HG02798 (cell line): ENCODE measurements around the gene SMIM7.
"Not testable (repeated sequence)": the region's sequence is repeated elsewhere in the genome, so short reads cannot be mapped to it uniquely, and the experiment has no call there.

ENCODE experiments used
- ATAC-seq: cut with Tn5 transposase; IDR thresholded peaks from one replicate; pipeline ENCODE4 v1.9.1; 2021; ENCODE audit warnings: mild to moderate bottlenecking; ENCODE audit not compliant: unreplicated experiment, poor library complexity

SMIM7 gene

DNA sequence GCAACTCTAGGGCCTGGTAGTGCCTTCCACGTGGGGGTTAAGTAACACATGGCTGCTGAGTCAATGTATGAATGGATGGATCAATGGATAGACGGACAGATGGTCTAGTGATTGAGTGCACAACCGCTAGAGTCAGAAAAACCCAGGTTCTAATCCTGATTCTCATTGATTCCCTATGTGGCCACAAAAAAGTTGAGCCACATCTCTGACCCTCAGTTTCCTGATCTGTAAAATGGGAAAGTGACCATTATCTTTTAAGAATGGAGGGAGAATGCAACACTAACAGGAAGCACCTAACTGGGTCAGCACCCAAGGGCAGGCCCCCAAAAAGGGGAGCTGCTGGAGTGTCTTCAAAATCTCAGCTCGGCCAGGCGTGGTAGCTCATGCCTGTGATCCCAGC, 2.6 kb downstream of the SMIM7 start:
- no peak for ATAC-seq

DNA sequence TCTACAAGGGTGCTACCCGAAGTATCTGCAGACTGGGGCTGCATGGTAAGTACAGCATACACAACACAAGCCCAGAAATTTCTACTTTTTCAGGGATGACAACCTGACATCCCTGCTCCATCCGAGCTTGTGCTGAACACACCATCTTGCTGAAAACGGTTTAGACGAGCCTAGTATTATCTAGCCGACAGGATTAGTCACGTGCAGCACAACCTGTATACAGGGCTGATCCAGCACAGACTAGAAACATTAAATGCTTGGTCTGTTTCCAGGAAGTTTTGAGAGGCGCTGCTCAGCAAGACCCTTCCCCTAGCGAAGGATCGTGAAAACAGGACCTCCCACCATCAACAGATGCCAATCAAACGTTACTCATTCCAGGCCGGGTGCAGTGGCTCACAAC, 4.2 kb downstream of the SMIM7 start:
- no peak for ATAC-seq

DNA sequence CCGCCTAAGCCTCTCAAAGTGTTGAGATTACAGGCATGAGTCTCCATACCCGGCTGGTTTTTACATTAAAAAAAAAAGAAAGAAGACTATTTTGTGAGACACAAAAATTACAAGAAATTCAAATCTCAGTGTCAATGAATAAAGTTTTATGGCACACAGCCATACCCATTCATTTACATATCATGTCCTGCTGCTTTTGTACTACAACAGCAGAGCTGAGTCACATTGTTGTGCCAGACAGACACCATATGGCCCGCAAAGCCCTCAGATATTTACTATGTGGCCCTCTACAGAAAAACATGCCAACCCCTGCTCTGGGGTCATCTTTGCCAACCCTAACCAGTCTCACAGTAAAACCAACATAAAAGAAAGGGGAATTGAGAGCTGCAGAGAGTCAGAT, 5.3 kb downstream of the SMIM7 start:
- no peak for ATAC-seq

DNA sequence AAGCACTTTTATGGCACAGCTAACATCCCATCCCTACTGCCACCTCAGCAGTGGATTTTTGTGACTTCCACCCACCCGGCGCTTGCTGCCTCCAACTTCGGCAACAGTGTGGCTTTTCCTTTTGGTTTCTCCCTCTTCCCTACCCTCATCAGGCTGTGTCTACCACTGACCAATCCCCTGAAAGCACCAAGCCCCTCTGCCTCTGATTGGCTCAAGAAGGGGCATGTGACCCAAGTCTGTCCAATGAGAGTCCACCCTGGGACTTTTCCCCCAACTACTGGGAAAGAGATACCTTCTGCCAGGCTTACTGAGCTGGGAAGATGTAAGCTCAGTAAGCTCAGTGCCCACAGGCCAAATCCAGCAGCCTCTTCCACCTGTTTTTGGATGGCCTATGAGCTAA, 5.8 kb downstream of the SMIM7 start:
- ATAC-seq: no peak

DNA sequence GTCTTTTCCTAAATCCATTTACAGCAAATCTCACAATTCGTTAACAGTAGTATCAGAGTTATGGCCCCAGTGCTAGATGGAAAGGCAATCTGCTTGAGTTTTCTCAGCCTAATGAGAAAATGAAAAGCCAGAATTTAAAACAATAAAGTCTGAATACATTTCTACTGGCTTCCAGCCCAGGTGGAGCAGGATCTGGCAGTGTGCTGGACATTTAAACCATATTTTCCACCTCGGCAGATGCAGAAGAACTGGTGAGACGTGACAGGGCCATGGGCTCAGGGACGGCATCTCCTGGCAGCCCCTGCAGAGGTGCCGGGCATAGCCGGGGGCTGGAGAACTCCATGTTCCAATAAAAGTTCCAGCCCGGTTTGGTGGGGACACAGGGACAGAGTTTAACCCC, 7.1 kb downstream of the SMIM7 start:
- ATAC-seq: no peak

DNA sequence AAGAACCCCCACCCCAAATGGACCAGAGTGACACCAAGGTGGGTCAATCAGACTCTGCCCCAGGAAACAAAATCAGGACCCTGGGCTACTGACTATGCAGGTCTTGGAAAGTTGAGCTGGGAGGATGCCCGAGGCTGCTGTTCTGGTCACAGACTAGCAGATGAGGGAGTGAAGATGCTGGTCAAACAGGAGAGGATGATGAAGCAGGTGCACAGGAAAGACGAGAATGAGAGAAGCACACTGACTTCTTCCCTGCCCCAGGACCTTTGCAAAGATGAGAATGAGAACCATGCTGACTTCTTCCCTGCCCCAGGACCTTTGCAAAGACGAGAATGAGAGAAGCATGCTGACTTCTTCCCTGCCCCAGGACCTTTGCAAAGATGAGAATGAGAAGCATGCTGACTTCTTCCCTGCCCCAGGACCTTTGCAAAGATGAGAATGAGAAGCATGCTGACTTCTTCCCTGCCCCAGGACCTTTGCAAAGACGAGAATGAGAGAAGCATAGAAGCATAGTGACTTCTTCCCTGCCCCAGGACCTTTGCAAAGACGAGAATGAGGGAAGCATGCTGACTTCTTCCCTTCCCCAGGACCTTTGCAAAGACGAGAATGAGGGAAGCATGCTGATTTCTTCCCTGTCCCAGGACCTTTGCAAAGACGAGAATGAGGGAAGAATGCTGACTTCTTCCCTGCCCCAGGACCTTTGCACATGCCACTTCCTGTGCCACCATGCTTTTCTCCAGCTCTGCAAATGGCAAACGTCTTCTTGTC, 8.3 kb downstream of the SMIM7 start:
- ATAC-seq: not testable (repeated sequence)

DNA sequence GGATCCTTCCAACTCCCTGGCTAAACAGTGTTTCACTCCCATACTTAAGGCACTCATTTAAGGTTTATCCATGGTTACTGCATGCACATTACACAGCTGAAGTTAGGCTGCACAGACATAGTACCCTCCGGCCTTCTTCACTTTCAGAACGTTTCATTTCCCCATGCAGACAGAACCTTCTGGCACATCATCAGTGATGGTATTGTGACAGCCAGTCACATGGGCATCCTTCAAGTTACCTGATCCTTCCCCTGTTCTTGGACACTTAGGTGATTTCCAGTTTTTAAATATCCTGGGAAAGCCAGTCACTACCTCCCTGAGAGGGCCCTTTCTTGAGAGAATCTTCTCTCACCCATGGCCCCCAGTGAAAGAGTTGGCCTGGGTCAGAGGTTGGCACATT, 9.1 kb downstream of the SMIM7 start:
- no peak for ATAC-seq

DNA sequence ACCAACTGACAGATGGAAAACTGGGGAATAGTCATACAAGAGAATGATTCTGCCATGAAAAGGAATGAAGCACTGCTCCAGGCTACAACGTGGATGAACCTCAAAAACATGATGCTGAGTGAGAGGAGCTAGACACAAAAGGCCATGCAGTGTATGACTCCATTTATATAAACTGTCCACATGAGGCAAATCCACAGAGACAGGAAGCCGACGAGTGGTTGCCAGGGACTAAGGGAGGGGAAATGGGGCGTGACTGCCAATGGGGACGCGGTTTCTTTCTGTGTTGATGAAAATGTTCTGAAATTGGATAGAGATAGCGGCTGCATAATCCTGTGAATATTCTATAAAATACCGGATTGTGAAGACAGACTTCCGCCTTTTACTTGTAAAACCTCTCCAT, 10.2 kb downstream of the SMIM7 start:
- ATAC-seq: no peak

DNA sequence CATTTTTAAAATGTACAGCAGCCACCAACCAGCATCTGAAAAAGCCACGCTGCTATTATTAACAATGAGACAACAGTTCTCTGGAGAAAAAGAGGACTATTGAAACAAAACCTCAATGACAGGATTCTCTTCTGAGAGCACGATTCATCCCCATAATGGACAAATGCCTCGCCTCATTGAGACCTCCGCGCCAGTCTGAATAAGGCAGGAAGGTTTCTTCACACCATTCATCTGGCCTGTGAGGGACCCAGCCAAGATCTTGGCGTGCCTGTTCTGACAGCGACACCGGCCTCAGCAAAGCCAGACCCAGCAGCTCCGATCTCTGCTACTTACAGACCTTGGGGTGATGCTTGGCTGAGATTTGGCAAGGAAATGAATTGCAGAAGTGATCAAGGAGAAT, 14.8 kb downstream of the SMIM7 start:
- no peak for ATAC-seq

DNA sequence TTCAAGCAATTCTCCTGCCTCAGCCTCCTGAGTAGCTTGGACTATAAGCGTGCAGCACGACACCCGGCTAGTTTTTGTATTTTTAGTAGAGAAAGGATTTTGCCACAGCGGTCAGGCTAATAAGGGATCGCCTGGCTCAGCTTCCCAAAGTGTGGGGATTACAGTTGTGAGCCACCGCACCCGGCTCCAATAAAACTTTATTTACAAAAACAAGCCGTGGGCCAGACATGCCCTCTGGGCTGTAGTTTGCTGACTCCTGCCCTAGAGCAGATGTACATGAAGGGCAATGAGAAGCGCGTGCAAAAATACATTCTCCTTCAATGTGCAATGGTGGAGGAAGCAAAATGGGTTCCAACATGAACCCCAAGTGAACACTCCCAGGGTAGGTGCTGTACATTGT, 18.2 kb downstream of the SMIM7 start:
- no peak for ATAC-seq

DNA sequence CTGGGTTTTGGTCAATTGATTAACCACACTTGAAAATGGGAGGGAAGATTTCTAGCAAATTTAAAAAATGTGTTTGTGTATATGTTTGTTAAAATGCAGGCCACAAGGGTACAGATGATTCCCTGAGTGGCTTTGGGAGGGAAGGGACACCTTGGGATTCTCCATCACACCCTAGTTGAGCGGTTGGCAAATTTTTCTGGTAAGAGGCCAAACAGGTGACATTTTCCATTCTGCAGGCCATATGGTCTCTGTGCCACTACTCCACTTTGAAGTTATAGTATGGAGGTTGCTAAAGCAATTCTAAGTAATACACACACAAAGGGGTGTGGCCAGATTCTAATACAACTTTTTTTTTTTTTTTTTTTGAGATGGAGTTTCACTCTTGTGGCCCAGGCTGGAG, 19.0 kb downstream of the SMIM7 start:
- no peak for ATAC-seq

DNA sequence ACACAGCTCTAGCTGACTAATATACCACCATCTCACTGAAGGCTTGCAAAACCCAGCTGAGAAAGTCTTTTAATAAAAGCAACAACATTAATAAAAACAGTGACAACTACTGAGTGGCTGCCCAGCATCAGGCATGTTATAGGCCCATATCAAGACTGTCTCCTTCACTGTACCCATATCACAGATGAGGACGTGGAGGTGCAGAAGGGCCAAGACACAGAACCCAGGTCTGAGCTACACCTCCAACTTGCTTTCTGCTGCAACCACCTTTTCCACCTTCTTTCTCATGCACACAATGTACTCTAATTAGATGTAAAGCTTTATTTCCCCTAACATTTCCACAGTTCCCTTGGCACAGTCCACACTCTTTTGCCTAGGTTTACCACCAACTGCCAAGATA, 21.3 kb downstream of the SMIM7 start:
- no peak for ATAC-seq

DNA sequence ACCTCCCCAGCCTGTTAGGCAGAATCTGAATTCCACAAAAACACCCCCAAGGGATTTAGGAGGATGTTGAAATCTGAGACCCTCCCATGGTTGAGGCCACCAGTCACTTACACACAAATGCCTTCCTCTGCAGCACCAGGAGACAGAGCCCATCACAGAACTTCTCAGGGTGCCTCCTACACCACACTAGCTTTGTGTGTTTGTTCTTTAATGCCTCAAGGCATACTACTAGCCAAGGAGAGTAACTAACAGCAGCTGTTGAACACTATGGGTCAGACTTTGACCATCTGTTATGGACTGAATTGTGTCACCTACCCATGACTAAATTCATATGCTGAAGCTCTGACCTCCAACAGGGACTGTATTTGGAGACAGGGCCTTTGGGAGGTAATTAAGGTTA, 22.4 kb downstream of the SMIM7 start:
- no peak for ATAC-seq

DNA sequence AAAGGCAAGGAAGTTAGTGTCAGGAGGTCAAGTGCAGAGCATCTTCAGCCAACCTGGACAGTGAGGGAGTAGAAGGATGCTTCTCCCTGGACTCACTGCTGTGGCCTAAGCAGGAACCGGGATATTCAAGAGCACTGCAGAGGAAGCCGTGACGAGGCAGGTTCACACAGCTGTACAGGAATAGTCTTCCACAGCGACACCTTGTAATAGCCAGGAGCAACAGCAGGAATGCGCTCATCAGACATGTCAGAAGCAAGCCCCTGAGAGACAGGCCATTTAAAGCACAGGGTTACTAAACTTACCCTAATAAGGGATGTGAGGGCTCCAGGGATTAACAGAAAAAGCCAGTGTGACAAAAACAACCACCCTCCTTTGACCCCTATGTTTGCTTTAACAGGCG, 28.5 kb downstream of the SMIM7 start:
- no peak for ATAC-seq

DNA sequence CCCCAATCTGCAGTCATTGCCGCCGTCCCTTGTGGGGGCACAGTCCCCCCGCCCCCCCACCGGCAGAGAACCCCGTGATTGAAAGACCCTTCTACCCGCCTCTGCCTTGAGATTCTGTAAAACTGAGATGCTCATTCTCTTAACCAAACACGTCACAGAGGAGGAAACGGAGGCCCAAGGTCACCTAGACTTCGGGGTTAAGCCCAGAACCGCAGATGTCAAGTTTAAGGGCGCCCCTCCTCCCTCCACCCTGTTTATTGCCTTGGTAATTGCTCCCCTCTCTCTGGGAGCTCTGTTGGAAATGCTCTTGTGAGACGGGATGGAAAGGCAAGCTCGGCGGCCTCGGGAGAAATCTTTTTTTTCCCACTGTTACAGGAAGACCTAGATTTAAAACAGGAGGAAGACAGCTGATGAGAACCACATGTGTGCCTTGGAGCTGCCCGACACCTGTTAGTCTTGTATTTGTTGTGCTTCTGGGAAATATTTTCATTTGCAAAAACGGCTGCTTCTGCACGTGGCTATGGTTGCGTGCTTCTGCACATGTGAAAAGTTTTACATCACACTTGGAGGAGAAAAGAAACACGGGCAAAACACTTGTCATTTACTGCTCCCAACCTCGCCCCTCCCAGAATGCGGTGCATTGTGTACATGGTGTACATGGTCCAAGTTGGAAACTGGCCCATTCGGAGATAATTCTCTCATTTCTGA, 30.8 kb downstream of the SMIM7 start:
- ATAC-seq: no peak

DNA sequence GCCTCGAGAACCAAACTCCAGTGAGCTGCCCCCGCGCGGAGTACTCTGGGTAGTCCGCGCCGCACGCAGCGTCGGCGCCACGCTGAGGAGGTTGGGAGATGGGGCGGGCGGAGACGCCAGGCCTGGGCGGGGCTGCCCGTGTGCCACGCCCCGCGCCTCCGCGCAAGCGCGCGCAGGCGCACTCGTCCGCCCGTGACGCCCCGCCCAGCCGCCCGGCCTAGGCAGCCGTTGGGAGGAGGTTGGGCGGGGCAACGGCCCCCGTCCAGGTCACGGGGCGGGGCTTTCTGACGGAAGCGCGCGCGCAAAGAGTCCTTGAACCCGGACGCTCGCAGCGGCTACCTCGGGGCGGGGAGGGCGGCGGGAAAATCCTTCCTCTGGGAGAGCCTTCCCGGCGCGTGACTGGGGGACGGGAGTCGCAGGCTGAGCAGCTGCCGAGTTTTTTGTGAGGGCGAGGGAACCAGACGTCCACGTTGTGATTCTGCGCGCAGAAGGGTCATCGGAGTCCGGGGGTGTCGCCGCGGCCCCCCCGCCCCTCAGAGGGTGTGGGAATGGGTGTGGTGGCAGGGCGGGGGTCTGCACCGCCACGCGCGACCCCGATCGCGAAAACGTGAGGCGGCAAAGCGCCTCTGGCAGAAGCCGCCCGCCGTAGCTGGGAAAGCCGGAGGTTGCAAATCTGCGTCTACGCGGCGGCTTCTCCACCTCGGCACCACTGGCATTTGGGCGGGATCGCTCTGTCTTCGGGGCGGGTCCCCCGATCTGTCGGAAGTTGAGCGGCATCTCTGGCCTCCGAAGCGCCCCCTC, 31.6 kb downstream of the SMIM7 start, which contains the start of gene MED26:
MED26 (minus strand) TSS at position 22 of the 801 bp plus-strand sequence. CDS start 261 bp downstream, outside the sequence.
- ATAC-seq: peak; percentile 86

DNA sequence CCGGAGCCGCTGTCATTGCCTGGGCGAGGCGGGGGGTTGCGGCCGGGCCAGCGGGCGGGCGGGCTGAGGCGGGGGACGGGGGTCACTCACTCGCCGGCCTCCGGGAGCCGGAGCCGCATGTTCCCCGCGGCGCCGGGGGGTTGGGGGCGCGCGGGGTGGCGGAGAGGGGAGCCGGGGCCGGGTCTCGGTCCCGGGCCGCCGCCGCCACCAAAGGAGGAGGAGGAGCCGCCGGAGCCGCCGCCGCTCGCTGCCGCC, 32.1 kb downstream of the SMIM7 start:
- no peak for ATAC-seq

DNA sequence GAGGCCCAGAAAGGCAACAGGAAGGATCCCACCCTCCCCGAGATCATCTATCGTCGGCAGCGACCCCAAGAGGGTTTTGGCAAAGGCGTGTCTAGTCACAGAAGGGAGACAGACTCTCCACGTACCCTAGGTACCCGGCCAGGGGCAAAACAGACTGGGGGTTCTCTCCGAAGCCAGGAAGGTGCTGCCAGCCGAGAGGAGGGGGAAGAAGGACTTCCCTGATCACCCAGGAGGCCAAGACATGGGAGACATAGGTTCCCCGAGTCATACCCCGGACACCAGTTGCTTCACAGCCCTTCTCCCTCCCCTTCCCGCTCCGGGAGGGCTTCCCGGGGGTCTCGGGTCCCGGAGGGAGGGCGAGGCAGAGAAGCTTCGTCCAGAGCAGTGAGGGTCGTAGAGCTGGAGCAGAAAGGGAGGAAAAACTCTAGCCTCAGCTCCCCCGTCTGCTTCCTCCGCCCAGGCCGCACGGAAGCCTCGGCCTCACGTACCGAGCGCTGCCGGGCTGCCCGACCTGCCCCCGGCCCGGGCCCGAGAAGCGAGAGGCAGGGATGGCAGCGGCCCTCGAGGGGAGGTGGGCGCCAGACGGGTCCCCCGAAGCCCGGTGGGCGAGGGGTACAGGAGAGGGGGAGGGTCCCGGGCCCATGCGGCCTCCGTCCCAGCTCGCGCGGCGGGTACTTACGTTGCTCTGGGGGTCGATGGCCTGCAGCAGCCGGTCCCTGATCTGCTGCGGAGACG, 32.6 kb downstream of the SMIM7 start:
- ATAC-seq: no peak

DNA sequence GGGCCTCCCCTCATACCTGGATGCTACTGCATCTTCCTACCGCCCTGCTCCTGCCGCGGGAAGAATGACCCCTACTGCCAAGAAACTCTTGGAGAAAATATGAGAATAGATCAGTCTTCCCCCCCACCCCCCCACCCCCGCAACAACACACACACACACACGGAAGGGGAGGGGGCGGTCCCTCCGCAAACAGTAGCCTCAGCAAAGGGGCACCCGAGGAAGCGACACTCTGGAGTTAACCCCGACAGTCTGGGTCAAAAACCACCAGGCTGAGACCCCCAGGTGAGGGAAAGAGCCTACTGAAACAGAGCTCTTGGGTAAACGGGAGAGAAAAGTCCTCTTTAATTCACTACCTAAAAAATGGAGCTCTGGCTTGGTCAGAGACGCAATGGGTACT, 33.1 kb downstream of the SMIM7 start:
- no peak for ATAC-seq

DNA sequence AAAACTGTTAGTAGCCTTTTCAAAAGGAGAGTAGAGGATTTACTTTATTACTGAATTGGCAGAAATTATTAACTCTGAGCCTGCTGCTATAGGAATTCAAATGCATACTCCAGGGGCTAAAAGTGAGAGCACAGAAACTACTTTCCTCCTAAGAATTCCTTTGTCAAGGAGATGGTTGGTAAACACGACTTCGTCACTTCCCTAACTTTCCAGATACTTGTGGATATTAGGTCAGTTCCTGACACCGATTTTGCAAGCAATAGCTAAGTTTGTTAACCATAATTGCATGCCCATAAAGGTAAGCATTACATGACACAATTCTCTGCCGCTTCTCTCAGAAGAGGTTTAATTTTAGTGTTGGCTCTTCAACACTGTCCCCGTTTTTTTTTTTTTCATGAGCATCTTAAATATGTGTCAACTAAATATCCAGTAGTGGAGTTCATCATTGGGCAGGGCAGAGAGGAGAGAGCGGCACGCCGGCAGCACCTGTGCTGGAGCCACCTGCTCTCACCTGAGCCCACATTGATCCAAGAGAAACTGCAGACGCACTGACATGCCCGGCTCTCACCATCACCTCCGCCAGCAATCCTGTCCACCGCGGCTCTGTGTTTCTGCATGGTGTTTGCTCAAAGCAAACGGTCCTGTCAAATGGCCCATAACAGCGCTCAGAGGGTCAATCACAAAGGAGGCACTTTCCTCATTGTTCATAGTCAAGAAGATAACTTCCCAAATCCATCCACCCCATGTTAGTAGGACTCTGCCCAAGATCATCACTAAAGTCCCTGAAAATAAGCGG, 34.6 kb downstream of the SMIM7 start:
- ATAC-seq: no peak
